ENCODE measurements around the gene ZC3H14. TPM values are rescaled to one million over a fixed set of nuclear protein-coding genes. Genes with fewer than 3 reads are reported as not detected.
A peak's percentile ranks its signal among the peaks of the same experiment; 100 is the strongest.

The ZC3H14 gene
- total and polyA plus RNA-seq, 9 of the 15 experiments (the other 6 are each of a cell fraction or from before 2014, with no cell fraction given) = 21.1 to 109 (median 45.3) TPM

- TF ChIP-seq NRF1 (conservative IDR thresholded peaks at IDR 0.05 in 1 of 2, IDR thresholded peaks at IDR 0.05 in 1 of 2) (peak in 1 of 2 experiments; percentile 23; a peak in 1 of 4 replicates), SPI1 (IDR thresholded peaks at IDR 0.05; ENCODE audit: borderline replicate concordance, low read depth, low read length) (peak; percentile 24; the same call in 1 of the 2 replicates), TAF9B (IDR thresholded peaks at IDR 0.05; ENCODE audit: partially characterized antibody) (no peak), ZNF766 (CRISPR knock-in tag; conservative IDR thresholded peaks at IDR 0.05) (no peak), ZKSCAN1 (IDR thresholded peaks at IDR 0.05; ENCODE audit: low read depth, low read length) (no peak), ZNF609 (CRISPR knock-in tag; IDR thresholded peaks at IDR 0.05; ENCODE audit: borderline replicate concordance) (no peak), SMARCB1 (IDR thresholded peaks at IDR 0.05; ENCODE audit: insufficient read length, low read depth) (no peak), DPF2 (IDR thresholded peaks at IDR 0.05) (peak; percentile 51; the same call in 1 of the 2 replicates), HNRNPK (IDR thresholded peaks at IDR 0.05; ENCODE audit: low read depth, low read length, poor library complexity, severe bottlenecking) (no peak), FOXO4 (CRISPR knock-in tag; IDR thresholded peaks at IDR 0.05) (no peak), ATF3 (IDR thresholded peaks at IDR 0.05) (peak; percentile 55), ATF3 (CRISPR knock-in tag; conservative IDR thresholded peaks at IDR 0.05) (0 out of 2 replicates have a peak, but pooled peaks have one; percentile 52), ZNF41 (CRISPR knock-in tag; conservative IDR thresholded peaks at IDR 0.05) (no peak), JUND (IDR thresholded peaks at IDR 0.05; ENCODE audit: borderline replicate concordance, low read depth, low read length) (peak; percentile 91), JUND (tag; IDR thresholded peaks at IDR 0.05; ENCODE audit: borderline replicate concordance, low read depth, low read length) (peak; percentile 81; the same call in 1 of the 3 replicates)
- TF ChIP-seq, protein P1, sequence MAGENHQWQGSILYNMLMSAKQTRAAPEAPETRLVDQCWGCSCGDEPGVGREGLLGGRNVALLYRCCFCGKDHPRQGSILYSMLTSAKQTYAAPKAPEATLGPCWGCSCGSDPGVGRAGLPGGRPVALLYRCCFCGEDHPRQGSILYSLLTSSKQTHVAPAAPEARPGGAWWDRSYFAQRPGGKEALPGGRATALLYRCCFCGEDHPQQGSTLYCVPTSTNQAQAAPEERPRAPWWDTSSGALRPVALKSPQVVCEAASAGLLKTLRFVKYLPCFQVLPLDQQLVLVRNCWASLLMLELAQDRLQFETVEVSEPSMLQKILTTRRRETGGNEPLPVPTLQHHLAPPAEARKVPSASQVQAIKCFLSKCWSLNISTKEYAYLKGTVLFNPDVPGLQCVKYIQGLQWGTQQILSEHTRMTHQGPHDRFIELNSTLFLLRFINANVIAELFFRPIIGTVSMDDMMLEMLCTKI (IDR thresholded peaks at IDR 0.05; ENCODE audit: partially characterized antibody) = no peak
- TF ChIP-seq, protein P2, sequence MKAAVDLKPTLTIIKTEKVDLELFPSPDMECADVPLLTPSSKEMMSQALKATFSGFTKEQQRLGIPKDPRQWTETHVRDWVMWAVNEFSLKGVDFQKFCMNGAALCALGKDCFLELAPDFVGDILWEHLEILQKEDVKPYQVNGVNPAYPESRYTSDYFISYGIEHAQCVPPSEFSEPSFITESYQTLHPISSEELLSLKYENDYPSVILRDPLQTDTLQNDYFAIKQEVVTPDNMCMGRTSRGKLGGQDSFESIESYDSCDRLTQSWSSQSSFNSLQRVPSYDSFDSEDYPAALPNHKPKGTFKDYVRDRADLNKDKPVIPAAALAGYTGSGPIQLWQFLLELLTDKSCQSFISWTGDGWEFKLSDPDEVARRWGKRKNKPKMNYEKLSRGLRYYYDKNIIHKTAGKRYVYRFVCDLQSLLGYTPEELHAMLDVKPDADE (conservative IDR thresholded peaks at IDR 0.05; ENCODE audit: control insufficient read depth, low read depth, low read length) = no peak
These were observed 8.2 kb upstream of the ZC3H14 start, which contains the start of gene PTPN21 (continued) for GRCh38 chr14:88554457-88555286.

Data from K562 (cell line).